ENCODE data around the gene LMO7. TPM values are rescaled to one million over a fixed set of nuclear protein-coding genes. Genes with fewer than 3 reads are reported as not detected.

The LMO7 gene
- total and polyA plus RNA-seq, 2 of the 13 experiments (the other 11 are each of a cell fraction or from before 2014, with no cell fraction given): 34.0 to 121 TPM

DNA sequence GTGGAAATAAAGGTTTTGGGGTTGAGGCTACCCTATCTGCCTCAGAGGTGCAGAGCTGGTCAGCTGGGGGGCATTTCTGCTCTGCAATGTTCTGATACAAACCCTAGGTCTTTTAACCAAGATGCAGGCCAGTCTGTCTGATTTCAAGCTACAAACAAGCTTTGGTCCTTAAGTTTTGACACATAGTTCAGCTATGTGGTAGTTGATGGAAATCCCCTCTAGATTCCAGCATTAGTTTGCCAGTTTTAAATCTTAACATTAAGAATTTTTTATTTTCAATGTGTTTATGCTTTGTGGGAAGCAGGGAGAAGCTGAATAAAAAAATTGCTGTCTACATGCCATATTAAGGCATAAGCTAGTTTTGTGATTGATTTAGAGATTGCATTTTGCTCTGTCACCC is 225.7 kb downstream of the LMO7 start (continued):
- TF ChIP-seq ESRRA (CRISPR knock-in tag; IDR thresholded peaks at IDR 0.05; ENCODE audit: low read depth) (no peak), SNAI1 (CRISPR knock-in tag; IDR thresholded peaks at IDR 0.05; ENCODE audit: borderline replicate concordance) (no peak)

DNA sequence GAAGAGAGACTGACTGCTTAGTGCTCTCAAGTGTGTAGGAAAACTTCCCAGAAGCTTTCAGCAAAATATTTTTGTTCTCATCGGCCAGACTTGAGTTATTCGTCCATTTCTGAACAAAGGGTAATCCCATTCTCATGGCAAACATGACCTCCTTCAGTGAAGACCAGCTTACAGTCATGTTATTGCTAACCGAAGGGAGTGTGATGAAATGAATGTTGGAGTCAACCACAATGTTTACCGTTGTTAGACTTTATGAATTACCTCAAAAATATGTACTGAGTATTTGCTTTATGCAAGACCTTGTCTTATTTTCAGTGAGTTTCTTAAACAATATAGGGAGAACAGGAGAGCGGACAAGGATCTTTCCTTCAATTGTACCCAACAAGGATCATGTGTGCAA is 228.6 kb downstream of the LMO7 start:
- H3K27me3 ChIP-seq (ENCODE audit: control insufficient read depth in 1 of 2, insufficient read depth in 2 of 2, low read length in 2 of 2): no peaks in the 10 kb centered on the region
- no peaks in the 10 kb centered on the region for H3K79me2 ChIP-seq (ENCODE audit: insufficient read depth, low read length)
- ATAC-seq: peak; percentile 22; the same call in 2 of the 3 replicates
- FAIRE-seq: no peak
- H3K4me3 ChIP-seq (replicated peaks in 1 of 3; ENCODE audit: insufficient read depth in 1 of 3, low read depth in 2 of 3, low read length in 3 of 3): no peak overlapping the region
- no peak overlapping the region for H2AFZ ChIP-seq (ENCODE audit: low read length)
- ChIA-PET POLR2A (interaction anchor here (0.7 to 1.3 kb wide), 2 partner anchors 104 to 434 kb away, joined by 4 to 6 read pairs; no protein-coding TSS in a partner anchor), CTCF (ENCODE audit: low intra/inter-chr PET ratio, low total read pairs) (no interaction called here)
- WGBS (ENCODE audit: low lambda C conversion rate): 19% methylated on average over 5 of the region's 5 CpGs
- no peak overlapping the region for H3K4me2 ChIP-seq (ENCODE audit: low read depth, low read length)
- in situ Hi-C loops (cut with HindIII; ENCODE audit: extremely low pct_ligation_motif_present, low pct_unique_long_range_greater_than_20kb): loop anchor here (10.0 kb wide), 1 partner anchor 170 kb away; no protein-coding TSS in a partner anchor
- H3K27ac ChIP-seq (ENCODE audit: extremely low read length, insufficient read depth, low read length): no peak overlapping the region
- H3K9ac ChIP-seq (ENCODE audit: insufficient read depth, low read depth, low read length): no peak overlapping the region
- TF ChIP-seq MYNN (CRISPR knock-in tag; IDR thresholded peaks at IDR 0.05; ENCODE audit: low read depth) (no peak), SMAD9 (CRISPR knock-in tag; IDR thresholded peaks at IDR 0.05) (no peak), ZNF761 (CRISPR knock-in tag; conservative IDR thresholded peaks at IDR 0.05) (no peak), ZNF274 (CRISPR knock-in tag; IDR thresholded peaks at IDR 0.05) (no peak), FOSL2 (CRISPR knock-in tag; IDR thresholded peaks at IDR 0.05) (peak; percentile 58), ZBTB8A (CRISPR knock-in tag; IDR thresholded peaks at IDR 0.05; ENCODE audit: borderline replicate concordance, low read depth) (no peak), ZFP36L1 (CRISPR knock-in tag; IDR thresholded peaks at IDR 0.05) (no peak), GPN1 (CRISPR knock-in tag; IDR thresholded peaks at IDR 0.05; ENCODE audit: borderline replicate concordance) (no peak), ZNF768 (CRISPR knock-in tag; IDR thresholded peaks at IDR 0.05) (no peak), CEBPB (IDR thresholded peaks at IDR 0.05; ENCODE audit: borderline replicate concordance, low read depth, low read length) (peak; percentile 43; the same call in 1 of the 2 replicates)
- TF ChIP-seq, protein P1, sequence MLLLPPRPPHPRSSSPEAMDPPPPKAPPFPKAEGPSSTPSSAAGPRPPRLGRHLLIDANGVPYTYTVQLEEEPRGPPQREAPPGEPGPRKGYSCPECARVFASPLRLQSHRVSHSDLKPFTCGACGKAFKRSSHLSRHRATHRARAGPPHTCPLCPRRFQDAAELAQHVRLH (CRISPR knock-in tag; IDR thresholded peaks at IDR 0.05; ENCODE audit: borderline replicate concordance, low read depth): no peak
- intact Hi-C loops (cut with micrococcal nuclease; ENCODE audit: unreplicated experiment): no loop called here
- H4K20me1 ChIP-seq (ENCODE audit: insufficient read depth, low read length): no peaks in the 10 kb centered on the region; the same call in 1 of the 2 replicates
- peaks cover 12% of the 10 kb centered on the region; the same call in 1 of the 2 replicates for H3K4me1 ChIP-seq (ENCODE audit: insufficient read depth, low read length)
- DNase-seq (ENCODE audit: low spot score): peak; percentile 35
- H3K36me3 ChIP-seq (replicated peaks in 1 of 2; ENCODE audit: control insufficient read depth in 1 of 2, insufficient read depth in 2 of 2, low read length in 2 of 2): no peaks in the 10 kb centered on the region
- BruUV-seq (replicated peaks): no TSS peak
- no peaks in the 10 kb centered on the region for H3K9me3 ChIP-seq (ENCODE audit: low read length)

Measured in HepG2 (cell line).